Urinary bladder (tissue), 4 donors: ENCODE measurements around the gene PTPN7. TPM values are rescaled to one million over a fixed set of nuclear protein-coding genes. Genes with fewer than 3 reads are reported as not detected.
"Not testable (repeated sequence)": the region's sequence is repeated elsewhere in the genome, so short reads cannot be mapped to it uniquely, and the experiment has no call there.

Experiments used
- DNase-seq: peaks from one replicate; pipeline ENCODE4 v3.0.0-alpha.2; 2015; ENCODE audit errors: extremely low spot score
- H3K27ac ChIP-seq: one replicate; pipeline ENCODE4 v1.5.1; 2013; ENCODE audit warnings: low read depth, mild to moderate bottlenecking, moderate library complexity
- H3K36me3 ChIP-seq: one replicate; pipeline ENCODE4 v1.6.1; 2013; ENCODE audit warnings: mild to moderate bottlenecking, moderate library complexity; ENCODE audit not compliant: insufficient read depth
- H3K4me1 ChIP-seq: one replicate; pipeline ENCODE4 v1.6.1; 2013; ENCODE audit warnings: mild to moderate bottlenecking, moderate library complexity; ENCODE audit not compliant: insufficient read depth
- H3K4me3 ChIP-seq: one replicate; pipeline ENCODE4 v1.5.1; 2013; ENCODE audit warnings: low read depth, low read length
- WGBS: extraction: QIAGEN DNeasy Blood & Tissue Kit; methylation state at CpG from one replicate; pipeline ENCODE4 v1.1.7; 2013; 5-methylcytosine and 5-hydroxymethylcytosine counted together
- polyA plus RNA-seq: library from polyadenylated mRNA; stranded (reverse); fragments of 200-250 nt; gene quantifications from one replicate; pipeline ENCODE4 v1.2.3, GENCODE V29; 2013
- total RNA-seq: library from RNA; depleted of rRNA; stranded (reverse); fragments of >200 nt; gene quantifications from one replicate; pipeline ENCODE4 v1.2.3, GENCODE V29; 2014
- donor health status: healthy with polysubstance abuse.
- donor health status: healthy.

Gene PTPN7
- total and polyA plus RNA-seq, 2 donors = 1.2 TPM

GRCh38 chr1:202156590-202156989 is 3.8 kb downstream of the PTPN7 start:
- Histone ChIP-seq H3K4me1 (no peaks in the 10 kb centered on the region), H3K4me3 (no peak overlapping the region), H3K36me3 (no peaks in the 10 kb centered on the region), H3K27ac (no peak overlapping the region)
- DNase-seq = no peak
- 78% methylated on average over 8 of the region's 8 CpGs for WGBS

GRCh38 chr1:202155478-202156021 is 4.9 kb downstream of the PTPN7 start:
- no peaks in the 10 kb centered on the region for H3K4me1 ChIP-seq
- no peak overlapping the region for H3K4me3 ChIP-seq
- no peaks in the 10 kb centered on the region for H3K36me3 ChIP-seq
- no peak overlapping the region for H3K27ac ChIP-seq
- WGBS = 34% methylated on average over 8 of the region's 8 CpGs
- DNase-seq = no peak

- DNase-seq = no peak
- H3K4me3 ChIP-seq = no peak overlapping the region
- no peak overlapping the region for H3K27ac ChIP-seq
- H3K36me3 ChIP-seq = no peaks in the 10 kb centered on the region
- no peaks in the 10 kb centered on the region for H3K4me1 ChIP-seq
- 37% methylated on average over 11 of the region's 11 CpGs for WGBS
Observed at GRCh38 chr1:202154766-202155477, 5.5 kb downstream of the PTPN7 start.

GRCh38 chr1:202154148-202154765 is 6.1 kb downstream of the PTPN7 start:
- Histone ChIP-seq H3K4me3 (no peak overlapping the region), H3K36me3 (no peaks in the 10 kb centered on the region), H3K4me1 (no peaks in the 10 kb centered on the region), H3K27ac (no peak overlapping the region)
- WGBS = 87% methylated on average over 10 of the region's 10 CpGs
- DNase-seq = no peak

GRCh38 chr1:202153284-202153683 is 7.1 kb downstream of the PTPN7 start:
- DNase-seq = no peak
- H3K4me1 ChIP-seq = no peaks in the 10 kb centered on the region
- no peak overlapping the region for H3K27ac ChIP-seq
- WGBS = 88% methylated on average over 4 of the region's 4 CpGs
- H3K4me3 ChIP-seq = no peak overlapping the region
- H3K36me3 ChIP-seq = no peaks in the 10 kb centered on the region

- Histone ChIP-seq H3K36me3 (no peaks in the 10 kb centered on the region), H3K4me1 (no peaks in the 10 kb centered on the region), H3K27ac (no peak overlapping the region), H3K4me3 (no peak overlapping the region)
- DNase-seq = no peak
- 87% methylated on average over 10 of the region's 10 CpGs for WGBS
Observed at GRCh38 chr1:202152399-202152798, 8.0 kb downstream of the PTPN7 start.

- H3K4me3 ChIP-seq = no peak overlapping the region
- no peak for DNase-seq
- 90% methylated on average over 2 of the region's 2 CpGs for WGBS
- H3K27ac ChIP-seq = no peak overlapping the region
- no peaks in the 10 kb centered on the region for H3K36me3 ChIP-seq
- H3K4me1 ChIP-seq = no peaks in the 10 kb centered on the region
Observed at GRCh38 chr1:202151045-202151444, 9.4 kb downstream of the PTPN7 start.

GRCh38 chr1:202150602-202151001 is 9.8 kb downstream of the PTPN7 start:
- no peak overlapping the region for H3K27ac ChIP-seq
- H3K36me3 ChIP-seq = no peaks in the 10 kb centered on the region
- H3K4me1 ChIP-seq = no peaks in the 10 kb centered on the region
- H3K4me3 ChIP-seq = no peak overlapping the region
- 84% methylated on average over 8 of the region's 8 CpGs for WGBS
- no peak for DNase-seq

GRCh38 chr1:202150187-202150586 is 10.2 kb downstream of the PTPN7 start:
- WGBS = 94% methylated on average over 9 of the region's 9 CpGs
- Histone ChIP-seq H3K4me3 (no peak overlapping the region), H3K36me3 (no peaks in the 10 kb centered on the region), H3K4me1 (no peaks in the 10 kb centered on the region), H3K27ac (no peak overlapping the region)
- no peak for DNase-seq

GRCh38 chr1:202149566-202149965 is 10.8 kb downstream of the PTPN7 start:
- WGBS = 77% methylated on average over 4 of the region's 4 CpGs
- no peak overlapping the region for H3K4me3 ChIP-seq
- DNase-seq = no peak

GRCh38 chr1:202148391-202148790 is 12.0 kb downstream of the PTPN7 start:
- DNase-seq = no peak
- no peak overlapping the region for H3K27ac ChIP-seq
- H3K4me1 ChIP-seq = no peaks in the 10 kb centered on the region
- WGBS = 88% methylated on average over 4 of the region's 4 CpGs
- H3K4me3 ChIP-seq = no peak overlapping the region
- H3K36me3 ChIP-seq = no peaks in the 10 kb centered on the region

More at GRCh38 chr1:202149566-202149965, 10.8 kb downstream of the PTPN7 start:
- no peaks in the 10 kb centered on the region for H3K4me1 ChIP-seq
- H3K27ac ChIP-seq = no peak overlapping the region
- H3K36me3 ChIP-seq = no peaks in the 10 kb centered on the region

- Histone ChIP-seq H3K4me1 (no peaks in the 10 kb centered on the region), H3K36me3 (no peaks in the 10 kb centered on the region), H3K4me3 (no peak overlapping the region), H3K27ac (no peak overlapping the region)
- no peak for DNase-seq
- WGBS = 62% methylated on average over 3 of the region's 3 CpGs
Observed at GRCh38 chr1:202146993-202147392, 13.4 kb downstream of the PTPN7 start.

- no peaks in the 10 kb centered on the region for H3K4me1 ChIP-seq
- WGBS = 84% methylated on average over 5 of the region's 5 CpGs
- H3K36me3 ChIP-seq = no peaks in the 10 kb centered on the region
- H3K27ac ChIP-seq = no peak overlapping the region
- no peak overlapping the region for H3K4me3 ChIP-seq
- DNase-seq = no peak
Observed at GRCh38 chr1:202146279-202146678, 14.1 kb downstream of the PTPN7 start.

GRCh38 chr1:202145744-202146140 is 14.7 kb downstream of the PTPN7 start:
- H3K27ac ChIP-seq, H3K4me1 ChIP-seq, H3K4me3 ChIP-seq, H3K36me3 ChIP-seq, DNase-seq: not testable (repeated sequence)
- 96% methylated on average over 8 of the region's 8 CpGs for WGBS
